DMS53 (cell line): Measurements from ENCODE around the gene PAK3.
A peak's percentile ranks its signal among the peaks of the same experiment; 100 is the strongest.

Experiments
- DNase-seq: peaks from one replicate; lab custom pipeline; 2025; lab: John Stamatoyannopoulos, UW

The PAK3 gene

DNA sequence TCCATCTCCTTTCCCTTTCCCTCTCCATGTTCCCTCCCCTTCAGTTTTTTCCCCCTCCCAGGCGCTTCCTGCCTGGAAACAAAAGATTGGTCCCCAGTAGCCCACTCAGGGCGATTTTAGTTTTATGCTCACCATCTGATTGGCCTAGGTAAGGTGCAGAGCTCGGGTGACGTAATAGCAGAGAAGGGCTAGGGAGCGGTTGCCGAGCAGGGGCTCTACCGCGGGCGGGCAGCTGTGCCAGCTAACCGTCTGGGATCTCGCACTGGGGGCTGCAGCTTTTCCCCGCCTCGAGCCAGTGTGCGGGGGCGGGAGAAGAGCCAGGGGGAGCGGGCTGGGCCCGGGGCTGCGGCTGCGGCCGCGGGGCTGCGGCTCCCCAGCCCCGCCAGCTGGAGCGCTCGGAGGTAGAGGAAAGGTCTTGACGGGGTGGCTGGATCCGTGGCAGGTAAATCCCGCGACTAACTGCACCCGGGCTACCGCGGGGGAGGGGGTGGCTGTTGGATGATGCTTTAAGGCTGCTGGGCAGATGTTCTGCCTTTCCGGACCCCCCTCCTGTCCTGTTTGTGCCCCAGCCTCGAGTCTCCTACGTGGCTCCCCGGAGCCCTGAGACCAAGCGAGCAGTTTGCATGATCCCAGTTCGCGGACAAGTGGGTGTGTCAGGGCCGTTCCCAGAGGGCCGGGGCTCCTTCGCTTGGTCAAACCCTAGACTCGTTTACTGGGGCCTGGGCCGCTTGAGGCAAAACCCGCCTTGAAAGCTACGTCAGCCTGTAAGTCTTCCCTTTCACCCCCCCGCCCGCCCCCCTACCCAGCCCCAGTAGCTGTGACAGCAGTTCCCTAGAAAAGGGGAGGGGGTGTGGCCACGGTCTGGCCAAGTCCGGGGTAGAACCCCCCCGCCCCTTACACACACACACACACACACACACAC, at the start of gene PAK3:
Gene PAK3 (plus strand): TSS at position 218 of the 922 bp plus-strand sequence. CDS start 26,913 bp downstream, outside the sequence.
- DNase-seq = peak; percentile 74

GRCh38 chrX:111047575-111047974, 48.4 kb upstream of the PAK3 start:
- no peak for DNase-seq

DNA sequence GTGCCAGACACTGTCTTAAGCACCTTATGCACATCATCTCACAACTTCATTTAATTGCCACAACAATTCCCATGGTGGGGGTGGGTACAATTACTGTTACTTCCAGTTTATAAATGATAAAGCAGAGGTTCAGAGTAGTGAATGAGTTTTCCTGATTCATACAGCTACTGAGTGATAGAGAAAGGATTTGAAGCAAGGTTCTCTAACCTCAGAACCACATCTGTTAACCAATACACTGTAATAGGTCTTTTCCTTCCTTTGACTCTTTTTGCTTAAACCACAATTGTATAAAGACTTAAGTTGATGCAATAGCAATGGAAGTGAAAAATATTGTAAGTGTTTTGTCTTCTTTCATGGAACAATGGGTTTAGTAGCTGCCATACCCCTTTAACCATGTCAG, 43.5 kb upstream of the PAK3 start:
- no peak for DNase-seq

DNA sequence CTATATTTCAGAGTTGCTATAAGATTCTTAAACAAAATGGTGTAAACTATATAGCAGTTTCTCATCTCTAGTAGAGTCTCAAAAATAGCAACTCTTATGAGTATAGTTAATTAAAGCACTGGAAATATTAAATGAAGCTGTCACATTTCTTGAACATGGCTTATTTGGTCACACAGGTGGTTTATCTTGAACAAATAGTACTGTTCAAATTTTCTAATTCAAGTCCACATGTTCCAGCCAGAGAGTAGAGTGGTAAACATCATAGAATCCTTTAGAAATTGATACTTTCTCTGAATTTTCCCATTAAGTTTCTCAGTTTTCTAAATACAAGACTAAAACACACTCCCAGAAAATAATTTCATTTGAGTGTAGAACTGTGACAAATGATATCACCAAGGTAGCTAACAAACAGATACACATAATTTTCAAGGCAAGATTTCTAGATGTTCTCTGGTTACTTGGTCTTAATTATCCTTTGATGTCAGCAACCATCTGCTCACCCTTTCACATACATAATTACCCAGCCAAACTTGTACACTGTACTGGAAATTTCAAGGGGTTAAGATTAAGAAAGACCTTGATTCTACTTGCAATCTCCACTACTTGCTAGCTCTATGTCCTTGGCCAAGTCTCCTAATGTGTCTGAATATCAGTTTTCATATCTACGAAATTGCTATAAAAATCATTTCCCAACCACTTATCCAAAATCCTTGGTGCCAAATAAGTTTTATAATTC, 24.3 kb upstream of the PAK3 start:
- no peak for DNase-seq

- DNase-seq = no peak
These were observed 12.9 kb upstream of the PAK3 start for GRCh38 chrX:111083081-111083480.

GRCh38 chrX:111086591-111087006, 9.4 kb upstream of the PAK3 start:
- no peak for DNase-seq

GRCh38 chrX:111088628-111089027, 7.4 kb upstream of the PAK3 start:
- no peak for DNase-seq

DNA sequence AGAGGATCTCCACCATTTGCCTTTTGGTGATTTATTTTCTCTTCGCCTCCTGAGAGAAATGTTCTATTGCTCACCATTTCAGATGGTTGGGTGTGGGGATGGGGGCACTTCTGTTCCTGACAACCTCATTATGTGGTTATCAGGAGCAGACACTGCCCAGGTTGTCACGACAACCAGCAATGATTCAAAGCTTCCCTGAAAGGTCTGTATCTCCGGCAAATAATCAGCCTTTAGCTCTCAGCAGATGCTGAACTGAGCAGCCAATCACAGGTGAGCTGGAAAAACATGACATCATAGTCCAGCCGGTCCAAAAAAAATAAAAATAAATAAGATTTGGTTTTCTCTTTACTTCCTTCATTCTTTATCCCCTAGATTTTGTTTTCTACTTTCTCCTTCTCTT, 5.5 kb upstream of the PAK3 start:
- peak; percentile 7 for DNase-seq

GRCh38 chrX:111098874-111099273, 2.9 kb downstream of the PAK3 start:
- DNase-seq = peak; percentile 77

GRCh38 chrX:111100191-111100590, 4.2 kb downstream of the PAK3 start:
- peak; percentile 71 for DNase-seq

DNA sequence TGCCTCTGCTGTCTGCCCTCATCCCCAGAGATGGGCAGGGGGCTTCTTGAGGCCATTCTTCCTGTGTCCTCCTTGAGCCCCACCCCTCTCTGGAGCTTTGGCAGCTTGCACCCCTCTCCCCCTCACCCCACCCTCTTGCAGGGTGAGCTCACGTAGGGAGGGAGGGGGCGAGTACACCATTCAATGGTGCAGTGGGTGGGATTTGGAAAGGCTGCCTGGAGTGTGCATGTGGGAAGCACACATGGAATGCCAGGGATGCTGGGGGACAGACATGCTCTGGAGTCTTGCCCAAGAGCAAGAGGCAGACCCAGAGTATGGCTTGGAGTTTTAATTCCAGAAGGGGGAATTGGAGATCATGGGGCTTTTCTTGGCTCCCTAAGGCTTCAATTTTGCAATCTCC, 5.6 kb downstream of the PAK3 start:
- DNase-seq = no peak

DNA sequence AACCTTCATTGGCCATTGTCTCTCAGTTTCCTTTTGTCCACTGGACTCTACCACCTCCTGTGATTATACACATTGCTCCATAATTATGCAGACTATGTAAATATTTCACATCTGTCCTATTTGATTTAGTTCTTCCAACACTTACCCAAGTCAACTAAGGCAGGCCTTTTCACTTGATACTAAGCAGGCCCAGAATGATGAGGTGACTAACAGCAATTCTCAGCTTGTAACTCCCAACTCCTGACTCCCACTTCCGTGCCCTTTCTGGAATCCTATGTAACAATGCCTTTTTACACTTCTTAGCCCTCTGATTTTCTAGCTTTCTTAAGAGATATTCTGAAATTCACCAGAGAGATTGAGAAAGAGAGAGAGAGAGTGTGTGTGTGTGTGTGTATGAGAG, 6.6 kb downstream of the PAK3 start:
- DNase-seq = no peak

DNA sequence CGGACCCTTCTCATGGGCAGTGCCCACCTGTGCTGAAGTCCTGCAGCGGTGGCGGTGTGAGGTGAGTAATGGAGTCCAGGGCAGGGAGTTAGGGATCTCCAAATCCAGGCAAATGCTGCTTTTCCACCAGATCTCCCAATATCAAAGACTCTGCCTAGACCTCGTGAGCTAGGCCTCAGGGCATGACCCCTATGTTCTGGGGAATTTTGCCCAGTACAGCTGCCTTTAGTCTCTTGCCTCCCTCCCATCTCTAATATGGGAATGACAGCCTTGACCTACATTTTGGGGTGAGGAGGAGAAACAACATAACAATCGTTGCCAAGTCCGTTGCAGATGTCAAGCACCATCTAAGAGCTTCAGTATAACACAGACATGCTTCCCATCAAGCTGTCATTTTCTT, 7.3 kb downstream of the PAK3 start:
- no peak for DNase-seq

GRCh38 chrX:111110098-111110775, 14.2 kb downstream of the PAK3 start:
- no peak for DNase-seq

- DNase-seq = no peak
These were observed 18.8 kb downstream of the PAK3 start for GRCh38 chrX:111114806-111115205.

- no peak for DNase-seq
These were observed 20.7 kb downstream of the PAK3 start for GRCh38 chrX:111116666-111117065.

DNA sequence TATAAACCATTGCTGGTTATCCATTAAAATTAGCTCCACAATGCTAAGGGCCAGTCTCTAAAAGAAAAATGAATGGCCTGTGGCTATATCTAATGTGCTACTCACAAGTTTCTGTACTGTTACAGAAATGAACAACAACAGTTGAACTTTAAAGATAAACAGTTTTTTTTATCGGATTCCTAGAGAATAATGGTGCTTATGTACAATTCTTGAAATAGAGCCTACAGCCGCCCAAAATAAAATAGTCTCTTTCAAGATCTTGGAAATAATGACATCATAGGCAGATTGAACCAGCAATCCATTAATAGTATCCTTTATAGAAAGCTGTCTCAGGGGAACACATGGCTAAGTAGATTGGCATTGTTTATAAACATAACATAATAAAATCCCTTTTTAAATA, 23.4 kb downstream of the PAK3 start:
- DNase-seq = no peak

GRCh38 chrX:111123125-111123524, 27.1 kb downstream of the PAK3 start:
- DNase-seq = no peak

GRCh38 chrX:111123606-111124179, 27.7 kb downstream of the PAK3 start:
- DNase-seq = no peak

GRCh38 chrX:111124418-111124817, 28.4 kb downstream of the PAK3 start:
- no peak for DNase-seq

DNA sequence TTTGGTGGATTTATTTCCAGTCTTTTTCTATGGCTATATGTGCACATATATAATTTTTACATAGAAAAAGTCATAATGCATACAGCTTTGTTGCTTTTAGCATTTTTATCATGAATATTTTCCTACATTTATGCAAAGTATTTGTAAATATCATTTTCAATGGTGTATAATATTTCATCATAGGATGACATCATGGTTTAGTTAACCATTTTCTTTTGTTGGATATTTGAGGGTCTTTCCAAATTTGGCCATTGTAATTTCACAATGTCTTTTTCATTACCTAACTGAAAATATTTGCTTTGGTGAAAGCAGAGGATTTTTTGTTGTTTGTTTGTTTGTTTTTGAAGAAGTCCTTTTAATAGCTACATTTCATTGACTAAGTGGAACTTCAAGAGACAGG, 31.0 kb downstream of the PAK3 start:
- no peak for DNase-seq

GRCh38 chrX:111129921-111130320, 33.9 kb downstream of the PAK3 start:
- DNase-seq = no peak
